Kasumi-1 (cell line): Measurements from ENCODE around the gene THBS2.
"Not testable (repeated sequence)": the region's sequence is repeated elsewhere in the genome, so short reads cannot be mapped to it uniquely, and the experiment has no call there.

ENCODE experiments used
- DNase-seq, 2 experiments: peaks; one replicate each; lab custom pipeline; 2025; lab: John Stamatoyannopoulos, UW

Gene THBS2

GRCh38 chr6:169271877-169272216 is 18.2 kb upstream of the THBS2 start:
- DNase-seq, result no peak

GRCh38 chr6:169271158-169271876 is 17.7 kb upstream of the THBS2 start:
- DNase-seq, result no peak

- DNase-seq, result not testable (repeated sequence)
These were observed 16.4 kb upstream of the THBS2 start for GRCh38 chr6:169270077-169270380.

GRCh38 chr6:169269180-169270076 is 15.8 kb upstream of the THBS2 start:
- peak; percentile 74 to 75 for DNase-seq

GRCh38 chr6:169268276-169268675 is 14.6 kb upstream of the THBS2 start:
- no peak for DNase-seq

- no peak for DNase-seq
These were observed 13.3 kb upstream of the THBS2 start for GRCh38 chr6:169266746-169267591.

GRCh38 chr6:169266261-169266660 is 12.6 kb upstream of the THBS2 start:
- DNase-seq, result no peak

- DNase-seq, result no peak
These were observed 12.0 kb upstream of the THBS2 start for GRCh38 chr6:169265486-169266131.

GRCh38 chr6:169263836-169264608 is 10.4 kb upstream of the THBS2 start:
- no peak for DNase-seq

GRCh38 chr6:169263374-169263773 is 9.7 kb upstream of the THBS2 start:
- DNase-seq, result no peak

GRCh38 chr6:169262602-169263001 is 9.0 kb upstream of the THBS2 start:
- not testable (repeated sequence) for DNase-seq

GRCh38 chr6:169256518-169256917 is 2.9 kb upstream of the THBS2 start:
- DNase-seq, result no peak

GRCh38 chr6:169256061-169256460 is 2.4 kb upstream of the THBS2 start:
- no peak for DNase-seq

GRCh38 chr6:169255643-169256042 is 2.0 kb upstream of the THBS2 start:
- DNase-seq, result no peak

- DNase-seq, result no peak
These were observed 1.0 kb upstream of the THBS2 start for GRCh38 chr6:169254456-169255316.

- DNase-seq, result no peak
These were observed 999 bp downstream of the THBS2 start for GRCh38 chr6:169252505-169253189.

GRCh38 chr6:169251822-169252504 is 1.7 kb downstream of the THBS2 start:
- DNase-seq, result no peak

- DNase-seq, result no peak
These were observed 2.3 kb downstream of the THBS2 start for GRCh38 chr6:169251371-169251802.

GRCh38 chr6:169250660-169251059 is 3.0 kb downstream of the THBS2 start:
- no peak for DNase-seq
